IMR-90 (cell line): ENCODE results near the gene PIAS4. TPM values are rescaled to one million over a fixed set of nuclear protein-coding genes. Genes with fewer than 3 reads are reported as not detected.

ENCODE experiments used
- ATAC-seq: fragments of 200-7000 bp; cut with Tn5 transposase; 2 replicates; pipeline ENCODE4 v1.9.1; 2020; ENCODE audit warnings: low read depth, mild to moderate bottlenecking, moderate library complexity
- BruUV-seq: library from RNA; stranded (reverse); fragments of 400-500 nt; replicated peaks from 2 replicates; lab custom pipeline; 2021; lab: Mats Ljungman, UMichigan
- CTCF ChIA-PET: fragments of 300-600 bp; formaldehyde crosslinking; extraction: SDS; loops from one replicate; lab custom pipeline; 2021; ENCODE audit warnings: antibody characterized with exemption; lab: Yijun Ruan, JAX
- POLR2A ChIA-PET: fragments of 300-600 bp; sonication (Branson Sonifier 250); formaldehyde crosslinking; loops from one replicate; lab custom pipeline; 2022; ENCODE audit warnings: antibody characterized with exemption; ENCODE audit not compliant: unreplicated experiment; lab: Charles Lee
- DNase-seq: peaks from one replicate; pipeline ENCODE4 v3.0.0; 2013
- H2AFZ ChIP-seq: replicated peaks from 2 replicates; pipeline ENCODE3; 2013; ENCODE audit warnings: low read length, mild to moderate bottlenecking; ENCODE audit not compliant: poor library complexity
- H2AK5ac ChIP-seq: 2 replicates; pipeline ENCODE4 v1.6.1; 2013; ENCODE audit warnings: low read depth, low read length, inconsistent platforms
- H2AK9ac ChIP-seq: replicated peaks from 2 replicates; pipeline ENCODE3; 2013; ENCODE audit warnings: mild to moderate bottlenecking, low read depth, low read length, moderate library complexity; ENCODE audit not compliant: poor library complexity
- H2BK120ac ChIP-seq: 2 replicates; pipeline ENCODE4 v1.6.1; 2013; ENCODE audit warnings: low read depth, low read length, inconsistent platforms
- H2BK15ac ChIP-seq: 3 replicates; pipeline ENCODE4 v1.6.1; 2013; ENCODE audit warnings: low read depth, low read length, inconsistent platforms
- H2BK20ac ChIP-seq: 2 replicates; pipeline ENCODE4 v1.6.1; 2013; ENCODE audit warnings: low read depth, mild to moderate bottlenecking, inconsistent platforms, low read length, moderate library complexity
- H2BK5ac ChIP-seq: 2 replicates; pipeline ENCODE4 v1.6.1; 2013; ENCODE audit warnings: mild to moderate bottlenecking, low read depth, low read length, inconsistent platforms; ENCODE audit not compliant: poor library complexity, severe bottlenecking
- H3K14ac ChIP-seq: replicated peaks from 2 replicates; pipeline ENCODE4 v1.6.1; 2013; ENCODE audit warnings: low read depth, low read length, inconsistent platforms
- H3K18ac ChIP-seq: 2 replicates; pipeline ENCODE4 v1.6.1; 2013; ENCODE audit warnings: low read depth, low read length, control low read depth
- H3K23ac ChIP-seq: 2 replicates; pipeline ENCODE4 v1.6.1; 2013; ENCODE audit warnings: low read depth, low read length, inconsistent platforms
- H3K27ac ChIP-seq: 2 replicates; pipeline ENCODE4 v1.5.1; 2013; ENCODE audit warnings: mild to moderate bottlenecking, control low read depth, low read length; ENCODE audit not compliant: insufficient read depth
- H3K27me3 ChIP-seq: 2 replicates; pipeline ENCODE4 v1.6.1; 2013; ENCODE audit warnings: low read length; ENCODE audit not compliant: control insufficient read depth, insufficient read depth
- H3K36me3 ChIP-seq: 2 replicates; pipeline ENCODE4 v1.6.1; 2013; ENCODE audit warnings: low read length, mixed read lengths; ENCODE audit not compliant: control insufficient read depth, insufficient read depth
- H3K4ac ChIP-seq: 2 replicates; pipeline ENCODE4 v1.6.1; 2013; ENCODE audit warnings: low read depth, low read length, inconsistent platforms
- H3K4me1 ChIP-seq: 2 replicates; pipeline ENCODE4 v1.6.1; 2013; ENCODE audit warnings: low read length, mixed read lengths; ENCODE audit not compliant: control insufficient read depth, insufficient read depth
- H3K4me2 ChIP-seq: 2 replicates; pipeline ENCODE4 v1.6.1; 2013; ENCODE audit warnings: low read depth, mild to moderate bottlenecking, control low read depth, low read length, moderate library complexity
- H3K4me3 ChIP-seq: 2 replicates; pipeline ENCODE4 v1.5.1; 2013; ENCODE audit warnings: low read depth, mild to moderate bottlenecking, control low read depth, low read length, moderate library complexity; ENCODE audit not compliant: insufficient read depth
- H3K56ac ChIP-seq: 2 replicates; pipeline ENCODE4 v1.6.1; 2013; ENCODE audit warnings: low read length, inconsistent platforms; ENCODE audit not compliant: insufficient read depth; ENCODE audit errors: extremely low read depth
- H3K79me1 ChIP-seq, 2 experiments: 2 replicates each; pipeline ENCODE4 v1.6.1; 2013; ENCODE audit warnings: low read length in 2 of 2, inconsistent platforms in 1 of 2, low read depth in 1 of 2
- H3K9ac ChIP-seq: 2 replicates; pipeline ENCODE4 v1.6.1; 2013; ENCODE audit warnings: low read depth, low read length, control low read depth
- H3K9me1 ChIP-seq: 2 replicates; pipeline ENCODE4 v1.6.1; 2013; ENCODE audit warnings: low read length, inconsistent platforms; ENCODE audit not compliant: insufficient read depth
- H3K9me3 ChIP-seq: 2 replicates; pipeline ENCODE4 v1.6.1; 2013; ENCODE audit warnings: low read length; ENCODE audit not compliant: control insufficient read depth, insufficient read depth
- H4K20me1 ChIP-seq: 2 replicates; pipeline ENCODE4 v1.6.1; 2013; ENCODE audit warnings: low read length, inconsistent platforms; ENCODE audit not compliant: insufficient read depth
- H4K5ac ChIP-seq: 2 replicates; pipeline ENCODE4 v1.6.1; 2013; ENCODE audit warnings: mild to moderate bottlenecking, low read depth, low read length, control low read depth
- H4K8ac ChIP-seq, 2 experiments: 2 replicates each; pipeline ENCODE4 v1.6.1; 2013; ENCODE audit warnings: low read depth in 2 of 2, low read length in 2 of 2, control low read depth in 1 of 2, inconsistent platforms in 1 of 2
- H4K91ac ChIP-seq: 2 replicates; pipeline ENCODE4 v1.6.1; 2013; ENCODE audit warnings: low read depth, low read length, inconsistent platforms; ENCODE audit not compliant: insufficient read depth
- BHLHE40 ChIP-seq: fragments of 150-350 bp; IDR thresholded peaks from 2 replicates; pipeline ENCODE4 v1.6.1; 2016; ENCODE audit warnings: mild to moderate bottlenecking, low read depth, low read length
- CEBPB ChIP-seq: IDR thresholded peaks from 2 replicates; pipeline ENCODE4 v1.6.1; 2012; ENCODE audit warnings: low read depth, low read length, improper control_type of control experiment
- CHD1 ChIP-seq: IDR thresholded peaks from 2 replicates; pipeline ENCODE4 v1.6.1; 2012; ENCODE audit warnings: low read depth, low read length, improper control_type of control experiment
- ELK1 ChIP-seq: fragments of 150-350 bp; IDR thresholded peaks from 2 replicates; pipeline ENCODE4 v1.6.1; 2016; ENCODE audit warnings: low read depth, mild to moderate bottlenecking, low read length, moderate library complexity, borderline replicate concordance
- MAFK ChIP-seq: IDR thresholded peaks from 2 replicates; pipeline ENCODE4 v1.6.1; 2012; ENCODE audit warnings: low read depth, low read length, improper control_type of control experiment
- MAZ ChIP-seq: IDR thresholded peaks from 2 replicates; pipeline ENCODE4 v1.6.1; 2012; ENCODE audit warnings: low read depth, mild to moderate bottlenecking, low read length, improper control_type of control experiment, moderate library complexity, borderline replicate concordance
- MXI1 ChIP-seq: IDR thresholded peaks from 2 replicates; pipeline ENCODE4 v1.6.1; 2012; ENCODE audit warnings: low read depth, mild to moderate bottlenecking, low read length, moderate library complexity, borderline replicate concordance
- NFE2L2 ChIP-seq: fragments of 150-350 bp; IDR thresholded peaks from 2 replicates; pipeline ENCODE4 v1.6.1; 2016; ENCODE audit warnings: low read depth, mild to moderate bottlenecking, low read length
- RAD21 ChIP-seq: IDR thresholded peaks from 2 replicates; pipeline ENCODE4 v1.6.1; 2012; ENCODE audit warnings: low read length, improper control_type of control experiment
- RCOR1 ChIP-seq: IDR thresholded peaks from 2 replicates; pipeline ENCODE4 v1.6.1; 2012; ENCODE audit warnings: mild to moderate bottlenecking, low read length, improper control_type of control experiment; ENCODE audit not compliant: insufficient replicate concordance
- SMC3 ChIP-seq: fragments of 150-350 bp; IDR thresholded peaks from 2 replicates; pipeline ENCODE4 v1.6.1; 2016; ENCODE audit warnings: low read depth, mild to moderate bottlenecking, antibody characterized with exemption, low read length, moderate library complexity
- USF2 ChIP-seq: fragments of 150-350 bp; IDR thresholded peaks from 2 replicates; pipeline ENCODE4 v1.6.1; 2017; ENCODE audit warnings: mild to moderate bottlenecking, antibody characterized with exemption, low read length, low read depth
- WGBS, 2 experiments: methylation state at CpG; one replicate each; pipeline versions ENCODE4 v1.1.5 to v1.1.7; 2013; ENCODE audit warnings: missing lambda C conversion rate in 2 of 2; ENCODE audit not compliant: insufficient read length in 1 of 2; ENCODE audit errors: extremely low coverage in 2 of 2; 5-methylcytosine and 5-hydroxymethylcytosine counted together
- dilution Hi-C: fragments of 300-500 bp; cut with HindIII; formaldehyde crosslinking; loops from one replicate; pipeline ENCODE4 v1.14.3; 2018; ENCODE audit warnings: low sequenced_read_pairs; ENCODE audit not compliant: unreplicated experiment
- in situ Hi-C: fragments of 300-500 bp; cut with MboI; formaldehyde crosslinking; loops from 3 replicates; pipeline ENCODE4 v1.14.3; 2019; ENCODE audit warnings: low sequenced_read_pairs, inconsistent platforms, mixed read lengths
- intact Hi-C: fragments of 100-400 bp; cut with micrococcal nuclease; formaldehyde crosslinking; loops from 2 replicates; pipeline ENCODE4 v1.10.0; 2022
- polyA plus RNA-seq, 3 experiments: library from polyadenylated mRNA; depleted of rRNA; stranded (reverse); fragments of >200 nt; gene quantifications; 2 replicates each; pipeline ENCODE4 v1.2.3, GENCODE V29; 2012; ENCODE audit warnings: low replicate concordance in 1 of 3
- total RNA-seq: library from RNA; depleted of rRNA; stranded (reverse); fragments of >200 nt; gene quantifications from 2 replicates; pipeline ENCODE4 v1.2.3, GENCODE V29; 2012
- TF ChIP-seq, protein P1 (sequence below): conservative IDR thresholded peaks from 2 replicates; pipeline ENCODE4 v1.5.1; 2012; ENCODE audit warnings: mild to moderate bottlenecking, low read depth, low read length, improper control_type of control experiment

Gene PIAS4
- total and polyA plus RNA-seq, 2 of the 4 experiments (the other 2 are of a cell fraction) = 12.1 to 13.6 TPM

- CTCF ChIA-PET = no interaction called here
- POLR2A ChIA-PET = no interaction called here
- dilution Hi-C loops = no loop called here
Measured at GRCh38 chr19:4032436-4032835, 24.9 kb downstream of the PIAS4 start.

More at GRCh38 chr19:4032436-4032835, 24.9 kb downstream of the PIAS4 start:
- Histone ChIP-seq H2BK5ac (no peak overlapping the region), H2BK15ac (no peak overlapping the region), H2BK120ac (no peak overlapping the region), H3K9ac (no peak overlapping the region), H3K36me3 (peaks cover 69% of the 10 kb centered on the region), H4K5ac (no peak overlapping the region), H4K91ac (no peak overlapping the region), H4K20me1 (peaks cover 27% of the 10 kb centered on the region), H3K18ac (no peak overlapping the region), H3K27me3 (no peaks in the 10 kb centered on the region), H3K56ac (no peak overlapping the region), H2AK9ac (peak overlapping the region; percentile 16), H3K4me3 (no peak overlapping the region), H3K27ac (no peak overlapping the region), H3K79me1 (peaks cover 12 to 21% of the 10 kb centered on the region in 2 experiments; a peak in 3 of 4 replicates), H3K9me3 (no peaks in the 10 kb centered on the region), H2AK5ac (no peak overlapping the region), H2AFZ (no peak overlapping the region), H4K8ac (no peak overlapping the region), H3K9me1 (peaks cover 14% of the 10 kb centered on the region), H3K4me2 (no peak overlapping the region), H3K23ac (no peak overlapping the region), H3K4me1 (no peaks in the 10 kb centered on the region), H3K4ac (no peak overlapping the region), H2BK20ac (no peak overlapping the region), H3K14ac (no peak overlapping the region)
- no peak for TF ChIP-seq CHD1
- TF ChIP-seq RAD21 = no peak
- TF ChIP-seq NFE2L2 = no peak
- TF ChIP-seq ELK1 = no peak
- TF ChIP-seq SMC3 = no peak
- no peak for TF ChIP-seq RCOR1
- no peak for TF ChIP-seq BHLHE40
- TF ChIP-seq USF2 = no peak
- TF ChIP-seq MAZ = no peak
- TF ChIP-seq MXI1 = no peak
- TF ChIP-seq CEBPB = no peak
- TF ChIP-seq, protein P1, sequence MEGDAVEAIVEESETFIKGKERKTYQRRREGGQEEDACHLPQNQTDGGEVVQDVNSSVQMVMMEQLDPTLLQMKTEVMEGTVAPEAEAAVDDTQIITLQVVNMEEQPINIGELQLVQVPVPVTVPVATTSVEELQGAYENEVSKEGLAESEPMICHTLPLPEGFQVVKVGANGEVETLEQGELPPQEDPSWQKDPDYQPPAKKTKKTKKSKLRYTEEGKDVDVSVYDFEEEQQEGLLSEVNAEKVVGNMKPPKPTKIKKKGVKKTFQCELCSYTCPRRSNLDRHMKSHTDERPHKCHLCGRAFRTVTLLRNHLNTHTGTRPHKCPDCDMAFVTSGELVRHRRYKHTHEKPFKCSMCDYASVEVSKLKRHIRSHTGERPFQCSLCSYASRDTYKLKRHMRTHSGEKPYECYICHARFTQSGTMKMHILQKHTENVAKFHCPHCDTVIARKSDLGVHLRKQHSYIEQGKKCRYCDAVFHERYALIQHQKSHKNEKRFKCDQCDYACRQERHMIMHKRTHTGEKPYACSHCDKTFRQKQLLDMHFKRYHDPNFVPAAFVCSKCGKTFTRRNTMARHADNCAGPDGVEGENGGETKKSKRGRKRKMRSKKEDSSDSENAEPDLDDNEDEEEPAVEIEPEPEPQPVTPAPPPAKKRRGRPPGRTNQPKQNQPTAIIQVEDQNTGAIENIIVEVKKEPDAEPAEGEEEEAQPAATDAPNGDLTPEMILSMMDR = no peak
- TF ChIP-seq MAFK = no peak
- intact Hi-C loops (no loop called here), in situ Hi-C loops (no loop called here)
- no peak for ATAC-seq
- BruUV-seq = no TSS peak
- DNase-seq = no peak
- WGBS, 2 experiments = 51% methylated on average over 9 of the region's 16 CpGs; no CpG with 5 or more reads in 1 of the 2 experiments
